GM19043 (cell line): Measurements from ENCODE around the gene ING1.
"Not testable (repeated sequence)": the region's sequence is repeated elsewhere in the genome, so short reads cannot be mapped to it uniquely, and the experiment has no call there.

ENCODE experiments used
- ATAC-seq: cut with Tn5 transposase; IDR thresholded peaks from one replicate; pipeline ENCODE4 v1.9.1; 2021; ENCODE audit warnings: low read depth; ENCODE audit not compliant: unreplicated experiment

Gene ING1

GRCh38 chr13:110690516-110690915, 23.0 kb upstream of the ING1 start:
- no peak for ATAC-seq

GRCh38 chr13:110695774-110696173, 17.7 kb upstream of the ING1 start:
- ATAC-seq: not testable (repeated sequence)

GRCh38 chr13:110696776-110697175, 16.7 kb upstream of the ING1 start:
- no peak for ATAC-seq

- no peak for ATAC-seq
Observed at GRCh38 chr13:110697842-110698241, 15.7 kb upstream of the ING1 start.

GRCh38 chr13:110698689-110699088, 14.8 kb upstream of the ING1 start:
- ATAC-seq: peak; percentile 87

GRCh38 chr13:110699148-110700145, 14.1 kb upstream of the ING1 start:
- no peak for ATAC-seq

- no peak for ATAC-seq
Observed at GRCh38 chr13:110700186-110700585, 13.3 kb upstream of the ING1 start.

- ATAC-seq: no peak
Observed at GRCh38 chr13:110700641-110701040, 12.9 kb upstream of the ING1 start.

- ATAC-seq: not testable (repeated sequence)
Observed at GRCh38 chr13:110701061-110701460, 12.4 kb upstream of the ING1 start.

- no peak for ATAC-seq
Observed at GRCh38 chr13:110702089-110702488, 11.4 kb upstream of the ING1 start.

GRCh38 chr13:110702591-110703526, 10.6 kb upstream of the ING1 start:
- ATAC-seq: no peak

GRCh38 chr13:110705356-110705825, 8.1 kb upstream of the ING1 start:
- ATAC-seq: no peak

- ATAC-seq: peak; percentile 92
Observed at GRCh38 chr13:110705826-110706569, 7.5 kb upstream of the ING1 start, which contains the start of gene CARS2. Gene CARS2, minus strand, starts transcription at chr13:110706116. Its CDS starts 23 bp downstream, at chr13:110706093.

- ATAC-seq: no peak
Observed at GRCh38 chr13:110706570-110707372, 6.7 kb upstream of the ING1 start.

GRCh38 chr13:110712081-110712848, 1.2 kb upstream of the ING1 start:
- ATAC-seq: peak; percentile 26

GRCh38 chr13:110712849-110713641, 455 bp upstream of the ING1 start:
- peak; percentile 43 for ATAC-seq

GRCh38 chr13:110713981-110714796, 689 bp downstream of the ING1 start:
- ATAC-seq: no peak
